ENCODE results near the gene F10. TPM values are rescaled to one million over a fixed set of nuclear protein-coding genes. Genes with fewer than 3 reads are reported as not detected.
A peak's percentile ranks its signal among the peaks of the same experiment; 100 is the strongest.

Gene F10
- total and polyA plus RNA-seq, 9 of the 15 experiments (the other 6 are each of a cell fraction or from before 2014, with no cell fraction given): 0.04 to 0.09 (median 0.07) TPM; not detected in 5

- ChIA-PET POLR2A (no interaction called here), CTCF (ENCODE audit: low intra/inter-chr PET ratio) (no interaction called here)
- TSS peak; percentile 95 for BruUV-seq (replicated peaks)
- in situ Hi-C loops (cut with MboI): no loop called here
- H3K9me1 ChIP-seq (ENCODE audit: control insufficient read depth, insufficient read depth, low read length): no peaks in the 10 kb centered on the region
- H3K79me2 ChIP-seq (ENCODE audit: control insufficient read depth, insufficient read depth, low read length): no peaks in the 10 kb centered on the region
- H2AFZ ChIP-seq (ENCODE audit: low read depth, low read length): peak overlapping the region; percentile 93
- H3K36me3 ChIP-seq (ENCODE audit: control insufficient read depth, insufficient read depth, low read length): no peaks in the 10 kb centered on the region
- WGBS (ENCODE audit: insufficient coverage, low coverage, missing lambda C conversion rate): 0% methylated on average over 10 of the region's 76 CpGs
- intact Hi-C loops (cut with micrococcal nuclease): no loop called here
- H3K27me3 ChIP-seq (ENCODE audit: control insufficient read depth in 2 of 2, insufficient read depth in 2 of 2, low read length in 2 of 2): peaks cover 0 to 6% of the 10 kb centered on the region in 2 experiments; a peak in 2 of 5 replicates
- H3K9ac ChIP-seq (ENCODE audit: insufficient read depth in 1 of 2, low read depth in 2 of 2, low read length in 2 of 2): peak overlapping the region; percentile 74 to 92
- peaks cover 19 to 26% of the 10 kb centered on the region in 2 experiments; a peak in 4 of 5 replicates for H3K4me1 ChIP-seq (replicated peaks in 1 of 2; ENCODE audit: control insufficient read depth in 2 of 2, insufficient read depth in 2 of 2, low read length in 2 of 2)
- no peaks in the 10 kb centered on the region; the same call in 1 of the 2 replicates for H3K9me3 ChIP-seq (replicated peaks; ENCODE audit: control insufficient read depth, insufficient read depth, low read depth, low read length)
- peak; percentile 85 for ATAC-seq
- H3K27ac ChIP-seq (ENCODE audit: extremely low read depth, low read depth, low read length): peak overlapping the region; percentile 82
- no peak for FAIRE-seq
- peak; percentile 74 to 76 (median 76) for DNase-seq (ENCODE audit: extremely low read depth in 1 of 4, low spot score in 3 of 4)
- peak overlapping the region; percentile 17; the same call in 1 of the 2 replicates for H3K4me3 ChIP-seq
- H4K20me1 ChIP-seq (replicated peaks; ENCODE audit: control insufficient read depth, insufficient read depth, low read length): no peaks in the 10 kb centered on the region
- H3K4me2 ChIP-seq (ENCODE audit: insufficient read depth, low read length): peak overlapping the region; percentile 79
- TF ChIP-seq ZNF764 (CRISPR knock-in tag; IDR thresholded peaks at IDR 0.05; ENCODE audit: low read depth): no peak
- TF ChIP-seq ZNF589 (CRISPR knock-in tag; IDR thresholded peaks at IDR 0.05; ENCODE audit: low read depth): no peak
- peak; percentile 39 for TF ChIP-seq POLR2B (IDR thresholded peaks at IDR 0.05; ENCODE audit: low read depth, partially characterized antibody)
- peak; percentile 59 for TF ChIP-seq ZFX (CRISPR knock-in tag; IDR thresholded peaks at IDR 0.05)
- TF ChIP-seq L3MBTL2 (IDR thresholded peaks at IDR 0.05): peak; percentile 47; the same call in 1 of the 2 replicates
- TF ChIP-seq, protein P1, sequence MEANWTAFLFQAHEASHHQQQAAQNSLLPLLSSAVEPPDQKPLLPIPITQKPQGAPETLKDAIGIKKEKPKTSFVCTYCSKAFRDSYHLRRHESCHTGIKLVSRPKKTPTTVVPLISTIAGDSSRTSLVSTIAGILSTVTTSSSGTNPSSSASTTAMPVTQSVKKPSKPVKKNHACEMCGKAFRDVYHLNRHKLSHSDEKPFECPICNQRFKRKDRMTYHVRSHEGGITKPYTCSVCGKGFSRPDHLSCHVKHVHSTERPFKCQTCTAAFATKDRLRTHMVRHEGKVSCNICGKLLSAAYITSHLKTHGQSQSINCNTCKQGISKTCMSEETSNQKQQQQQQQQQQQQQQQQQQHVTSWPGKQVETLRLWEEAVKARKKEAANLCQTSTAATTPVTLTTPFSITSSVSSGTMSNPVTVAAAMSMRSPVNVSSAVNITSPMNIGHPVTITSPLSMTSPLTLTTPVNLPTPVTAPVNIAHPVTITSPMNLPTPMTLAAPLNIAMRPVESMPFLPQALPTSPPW (CRISPR knock-in tag; IDR thresholded peaks at IDR 0.05): peak; percentile 98
- TF ChIP-seq HDAC6 (IDR thresholded peaks at IDR 0.05; ENCODE audit: low read depth, low read length): no peak
- no peak for TF ChIP-seq ZBTB33 (CRISPR knock-in tag; IDR thresholded peaks at IDR 0.05)
- TF ChIP-seq MYC (IDR thresholded peaks at IDR 0.05; ENCODE audit: low read depth, low read length): peak; percentile 63
- no peak for TF ChIP-seq MYC (CRISPR knock-in tag; IDR thresholded peaks at IDR 0.05; ENCODE audit: borderline replicate concordance, low read depth)
- TF ChIP-seq, protein P2, sequence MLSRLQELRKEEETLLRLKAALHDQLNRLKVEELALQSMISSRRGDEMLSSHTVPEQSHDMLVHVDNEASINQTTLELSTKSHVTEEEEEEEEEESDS (CRISPR knock-in tag; IDR thresholded peaks at IDR 0.05): no peak
- no peak for TF ChIP-seq ZNF507 (tag; conservative IDR thresholded peaks at IDR 0.05)
These were observed 31.5 kb downstream of the F10 start for GRCh38 chr13:113153810-113154748.

Data from K562 (cell line).